Stimulated activated CD4-positive, alpha-beta T cell treated with anti-CD3 and anti-CD28 coated beads, TNF-alpha, amount 100 ng/mL, for 24 hours (primary cell): ENCODE measurements around the gene CEP89.
"Not testable (repeated sequence)": the region's sequence is repeated elsewhere in the genome, so short reads cannot be mapped to it uniquely, and the experiment has no call there.

Experiments
- DNase-seq, 3 experiments: peaks; one replicate each; pipeline ENCODE4 v3.0.0-alpha.2; 2020; ENCODE audit warnings: low read depth in 3 of 3

The CEP89 gene

GRCh38 chr19:32966750-32967149 lies 5.0 kb downstream of the CEP89 start:
- DNase-seq, result no peak

DNA sequence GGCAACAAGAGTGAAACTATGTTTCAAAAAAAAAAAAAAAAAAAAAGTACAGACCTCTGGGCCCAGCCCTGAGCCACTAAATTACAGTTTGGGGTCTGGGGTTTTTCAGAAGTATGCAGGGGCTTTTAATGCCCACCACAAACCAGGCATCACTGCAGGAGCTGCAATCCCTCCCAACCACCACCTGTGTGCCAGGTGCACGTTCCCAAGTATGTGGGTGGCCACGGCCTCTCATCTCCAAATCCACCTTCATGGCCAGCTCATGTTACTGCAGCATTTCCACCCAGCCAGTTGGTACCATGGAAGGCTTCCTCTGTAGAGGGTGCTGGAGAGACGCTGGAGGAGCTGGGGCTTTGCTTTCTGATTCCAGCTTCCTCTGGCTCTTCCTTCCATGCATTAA lies 26.5 kb downstream of the CEP89 start:
- DNase-seq, result no peak

- DNase-seq, result not testable (repeated sequence)
Measured at GRCh38 chr19:32941273-32941672, 30.5 kb downstream of the CEP89 start.

GRCh38 chr19:32936065-32936464 lies 35.7 kb downstream of the CEP89 start:
- no peak for DNase-seq

GRCh38 chr19:32935629-32936028 lies 36.1 kb downstream of the CEP89 start:
- no peak for DNase-seq

DNA sequence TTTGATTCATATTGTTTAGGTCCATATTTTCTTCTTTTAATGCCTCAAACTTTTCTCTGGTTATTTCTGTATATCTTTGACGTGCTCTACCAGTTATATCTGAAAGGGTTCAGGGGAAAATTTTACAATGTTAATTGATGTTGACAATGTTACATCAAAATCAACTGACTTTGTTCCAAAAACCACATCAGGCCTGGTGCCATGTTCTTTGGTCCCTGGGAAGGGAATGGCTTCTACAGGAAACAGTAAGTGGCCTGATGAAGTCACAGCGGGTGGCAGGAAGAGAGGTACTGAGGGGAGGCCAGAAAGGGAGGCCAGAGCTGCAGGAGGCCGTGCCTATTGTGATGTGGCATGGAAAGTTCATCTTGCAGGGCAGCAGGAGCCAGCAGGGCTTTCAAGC lies 38.2 kb downstream of the CEP89 start:
- no peak for DNase-seq

DNA sequence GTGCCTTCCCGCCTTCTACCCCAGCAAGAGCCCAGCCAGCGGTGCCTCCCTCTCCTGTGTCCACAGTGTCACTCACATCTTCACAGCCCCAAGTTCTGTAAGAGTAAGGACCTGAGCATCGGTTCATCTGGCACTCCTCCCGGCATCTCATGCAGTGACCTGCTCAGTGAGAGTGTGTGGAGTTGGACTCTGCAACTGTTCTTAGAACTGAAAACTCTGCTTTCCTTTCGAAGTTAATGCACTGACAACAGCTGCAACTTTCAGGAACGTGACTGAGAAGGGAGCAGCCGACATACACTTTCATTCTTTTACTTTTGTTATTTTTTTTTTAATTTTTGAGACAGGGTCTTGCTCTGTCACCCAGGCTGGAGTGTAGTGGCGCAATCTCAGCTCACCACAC lies 41.2 kb downstream of the CEP89 start:
- DNase-seq, result no peak

- DNase-seq, result no peak
Measured at GRCh38 chr19:32928806-32929205, 43.0 kb downstream of the CEP89 start.

- no peak for DNase-seq
Measured at GRCh38 chr19:32924200-32924599, 47.6 kb downstream of the CEP89 start.

GRCh38 chr19:32921624-32922023 lies 50.1 kb downstream of the CEP89 start:
- peak in 1 of 3 experiments; percentile 1 for DNase-seq

GRCh38 chr19:32919365-32919764 lies 52.4 kb downstream of the CEP89 start:
- DNase-seq, result no peak

- DNase-seq, result no peak
Measured at GRCh38 chr19:32917616-32917996, 54.2 kb downstream of the CEP89 start.

DNA sequence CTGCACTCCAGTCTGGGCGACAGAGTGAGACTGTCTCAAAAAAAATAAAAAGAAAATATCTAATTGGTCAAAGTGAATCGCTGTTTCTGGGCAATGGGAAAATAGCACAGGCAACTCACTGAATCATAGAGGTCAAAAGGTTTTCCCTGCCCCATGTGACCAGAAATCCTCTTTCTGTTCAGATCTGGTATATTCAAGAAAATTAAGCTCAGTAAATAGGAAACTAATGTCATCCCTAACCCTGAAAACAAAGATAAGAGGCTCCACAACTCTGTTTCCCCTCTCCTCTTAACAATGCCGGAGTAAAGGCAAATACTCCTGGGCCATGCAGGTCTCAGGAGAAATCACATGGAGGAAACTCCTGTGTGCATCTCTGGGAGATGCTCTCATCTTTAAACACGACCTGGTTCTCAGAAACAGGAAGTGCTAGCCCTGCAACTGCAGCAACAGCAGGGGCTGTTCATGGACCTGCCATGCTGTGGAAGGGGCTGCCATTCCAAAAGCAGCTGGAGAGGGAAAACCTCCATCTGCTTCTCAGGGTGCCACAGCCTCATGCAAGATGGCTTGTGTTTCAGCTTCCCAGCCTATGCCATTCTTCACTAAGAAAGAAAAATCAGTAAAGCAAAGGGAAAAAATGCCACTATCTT lies 54.7 kb downstream of the CEP89 start:
- no peak for DNase-seq

GRCh38 chr19:32914879-32915660 lies 56.7 kb downstream of the CEP89 start:
- no peak for DNase-seq

DNA sequence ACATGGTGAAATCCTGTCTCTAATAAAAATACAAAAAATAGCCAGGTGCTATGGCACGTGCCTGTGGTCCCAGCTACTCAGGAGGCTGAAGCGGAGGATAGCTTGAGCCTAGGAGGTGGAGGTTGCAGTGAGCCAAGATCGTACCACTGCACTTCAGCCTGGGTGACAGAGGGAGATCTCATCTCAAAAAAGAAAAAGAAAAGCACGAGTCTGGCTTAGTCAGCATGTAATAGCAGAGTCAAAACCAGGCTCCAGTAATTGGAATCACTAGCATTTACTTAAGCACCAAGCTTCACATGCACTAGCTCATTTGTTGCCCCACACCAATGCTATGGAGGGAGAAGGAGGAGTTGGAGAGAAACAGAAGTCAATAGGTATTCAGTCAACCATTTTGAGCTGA lies 60.3 kb downstream of the CEP89 start:
- no peak for DNase-seq

GRCh38 chr19:32910874-32911273 lies 60.9 kb downstream of the CEP89 start:
- no peak for DNase-seq

DNA sequence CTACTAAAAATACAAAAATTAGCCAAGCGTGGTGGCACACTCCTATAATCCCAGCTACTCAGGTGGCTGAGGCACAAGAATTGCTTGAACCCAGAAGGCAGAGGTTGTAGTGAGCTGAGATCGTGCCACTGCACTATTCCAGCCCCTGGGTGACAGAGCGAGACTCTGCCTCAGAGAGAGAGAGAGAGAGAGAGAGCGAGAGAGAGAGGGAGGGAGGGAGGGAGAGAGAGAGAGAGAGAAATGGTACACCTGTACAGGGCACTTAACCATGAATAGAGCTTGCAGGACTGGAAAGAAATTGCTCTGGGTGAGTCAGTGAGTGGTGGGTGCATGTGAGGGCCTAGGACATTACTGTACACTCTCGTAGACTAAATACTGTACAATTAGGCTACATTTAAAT lies 61.7 kb downstream of the CEP89 start:
- DNase-seq, result no peak

- DNase-seq, result no peak
Measured at GRCh38 chr19:32909257-32909656, 62.5 kb downstream of the CEP89 start.

DNA sequence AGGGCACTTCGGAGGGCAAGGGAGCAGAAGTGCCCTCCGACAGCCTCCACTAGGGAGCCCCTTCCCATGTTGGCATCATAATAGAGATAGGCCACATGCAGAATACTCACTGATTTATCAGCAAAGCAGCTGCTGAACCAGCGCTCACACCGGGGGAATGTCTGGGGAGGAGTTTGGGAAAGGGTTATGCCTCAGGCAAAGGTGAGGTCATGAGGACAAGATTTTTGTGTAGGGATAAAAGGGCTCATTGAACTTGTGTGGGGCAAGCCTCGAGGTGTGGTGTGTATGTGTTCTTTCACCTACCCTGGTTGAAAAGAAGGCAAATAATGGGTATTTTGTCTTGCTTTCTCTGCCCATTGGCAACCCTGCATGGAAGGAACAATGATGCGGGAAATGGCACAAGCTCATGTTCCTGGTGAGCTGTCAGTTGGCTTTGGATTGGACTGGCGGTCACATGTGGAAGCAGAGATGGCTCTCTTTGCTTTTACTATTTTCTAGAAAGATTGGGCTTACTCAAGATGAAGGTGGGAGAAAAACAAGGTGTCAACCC lies 63.0 kb downstream of the CEP89 start:
- DNase-seq, result no peak

GRCh38 chr19:32902448-32902847 lies 69.3 kb downstream of the CEP89 start:
- DNase-seq, result no peak

- DNase-seq, result no peak
Measured at GRCh38 chr19:32901504-32902161, 70.1 kb downstream of the CEP89 start.

- no peak for DNase-seq
Measured at GRCh38 chr19:32896516-32897214, 75.1 kb downstream of the CEP89 start.
